ENCODE results near the gene NUDT14. TPM values are rescaled to one million over a fixed set of nuclear protein-coding genes. Genes with fewer than 3 reads are reported as not detected.

Gene NUDT14
- total and polyA plus RNA-seq, 3 experiments from 2014 or later = 6.7 to 12.4 (median 6.9) TPM

DNA sequence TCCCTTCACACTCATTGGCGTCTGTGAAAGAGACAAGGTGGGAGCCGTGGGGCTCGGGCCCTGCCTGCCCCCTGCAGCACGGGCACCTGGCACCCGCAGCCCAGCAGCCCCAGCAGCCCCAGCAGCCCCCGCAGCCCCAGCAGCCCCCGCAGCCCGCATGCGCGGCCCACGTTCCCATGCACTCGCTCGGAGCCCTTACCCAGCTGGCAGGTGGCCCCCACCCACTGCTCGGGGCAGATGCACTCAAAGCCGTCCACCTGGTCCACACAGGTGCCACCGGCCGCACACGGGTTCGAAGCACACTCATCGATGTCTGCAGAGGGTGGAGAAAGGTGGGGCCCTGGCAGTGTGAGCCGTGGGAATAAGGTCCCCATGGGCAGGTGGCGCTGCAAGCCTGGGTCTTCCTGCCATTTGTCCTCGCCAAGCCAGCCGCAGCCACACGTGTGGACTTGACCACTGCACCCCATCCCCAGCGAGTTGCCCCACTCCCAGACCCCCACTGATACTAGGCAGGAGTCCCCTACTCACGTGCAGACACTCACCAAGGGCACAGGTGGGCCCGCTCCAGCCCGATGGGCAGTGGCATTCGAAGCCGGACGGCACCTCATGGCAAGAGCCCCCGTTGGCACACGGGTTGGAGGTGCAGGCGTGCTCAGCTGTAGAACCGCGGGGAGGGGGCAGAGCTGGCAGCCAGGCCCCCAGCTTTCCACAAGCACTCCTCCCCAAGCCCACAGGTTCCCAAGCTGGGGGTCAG lies 29.9 kb downstream of the NUDT14 start:
- no peak overlapping the region for H3K27ac ChIP-seq (ENCODE audit: low read depth, low read length)
- H3K27ac Mint-ChIP-seq = no peak overlapping the region
- POLR2A ChIA-PET = no interaction called here
- H3K27me3 ChIP-seq (ENCODE audit: insufficient read depth, low read length, poor library complexity, severe bottlenecking) = no peaks in the 10 kb centered on the region
- no peaks in the 10 kb centered on the region for H3K36me3 ChIP-seq (ENCODE audit: insufficient read depth, low read length)
- no peaks in the 10 kb centered on the region for H3K9me3 ChIP-seq (ENCODE audit: low read length)
- H3K4me3 ChIP-seq (ENCODE audit: low read length) = no peak overlapping the region
- CTCF ChIA-PET = no interaction called here
- no peaks in the 10 kb centered on the region for H3K36me3 Mint-ChIP-seq
- DNase-seq = peak in 1 of 5 donors; percentile 42
- peaks cover 0 to 2% of the 10 kb centered on the region in 2 donors for H3K27me3 Mint-ChIP-seq
- H3K4me3 Mint-ChIP-seq = no peak overlapping the region
- H3K9me3 Mint-ChIP-seq = no peaks in the 10 kb centered on the region
- no peaks in the 10 kb centered on the region for H3K4me1 Mint-ChIP-seq
- H3K4me1 ChIP-seq (ENCODE audit: insufficient read depth, low read length) = no peaks in the 10 kb centered on the region

GRCh38 chr14:105150368-105151083 lies 30.6 kb downstream of the NUDT14 start:
- Histone ChIP-seq H3K4me3 (ENCODE audit: low read length) (no peak overlapping the region), H3K36me3 (ENCODE audit: insufficient read depth, low read length) (no peaks in the 10 kb centered on the region), H3K4me1 (ENCODE audit: insufficient read depth, low read length) (no peaks in the 10 kb centered on the region), H3K9me3 (ENCODE audit: low read length) (no peaks in the 10 kb centered on the region), H3K27ac (ENCODE audit: low read depth, low read length) (no peak overlapping the region), H3K27me3 (ENCODE audit: insufficient read depth, low read length, poor library complexity, severe bottlenecking) (no peaks in the 10 kb centered on the region)
- ChIA-PET CTCF (no interaction called here), POLR2A (no interaction called here)
- Mint-ChIP-seq H3K36me3 (no peaks in the 10 kb centered on the region), H3K27me3 (peaks cover 0 to 2% of the 10 kb centered on the region in 2 donors), H3K9me3 (no peaks in the 10 kb centered on the region), H3K4me1 (no peaks in the 10 kb centered on the region), H3K27ac (no peak overlapping the region), H3K4me3 (no peak overlapping the region)
- DNase-seq = peak in 1 of 5 donors; percentile 42

- CTCF ChIA-PET = no interaction called here
- POLR2A ChIA-PET = no interaction called here
- Mint-ChIP-seq H3K9me3 (no peaks in the 10 kb centered on the region), H3K4me1 (no peaks in the 10 kb centered on the region), H3K4me3 (no peak overlapping the region), H3K27me3 (peaks cover 0 to under 1% of the 10 kb centered on the region in 2 donors), H3K27ac (no peak overlapping the region), H3K36me3 (no peaks in the 10 kb centered on the region)
- no peak for DNase-seq
- Histone ChIP-seq H3K36me3 (ENCODE audit: insufficient read depth, low read length) (no peaks in the 10 kb centered on the region), H3K4me1 (ENCODE audit: insufficient read depth, low read length) (no peaks in the 10 kb centered on the region), H3K9me3 (ENCODE audit: low read length) (no peaks in the 10 kb centered on the region), H3K27ac (ENCODE audit: low read depth, low read length) (no peak overlapping the region), H3K4me3 (ENCODE audit: low read length) (no peak overlapping the region), H3K27me3 (ENCODE audit: insufficient read depth, low read length, poor library complexity, severe bottlenecking) (no peaks in the 10 kb centered on the region)
Observed at GRCh38 chr14:105150026-105150367, 31.1 kb downstream of the NUDT14 start.

- no peaks in the 10 kb centered on the region for H3K9me3 Mint-ChIP-seq
- no peaks in the 10 kb centered on the region for H3K36me3 Mint-ChIP-seq
- no peak overlapping the region for H3K4me3 ChIP-seq (ENCODE audit: low read length)
- H3K4me3 Mint-ChIP-seq = no peak overlapping the region
- no peaks in the 10 kb centered on the region for H3K36me3 ChIP-seq (ENCODE audit: insufficient read depth, low read length)
- H3K27me3 Mint-ChIP-seq = no peaks in the 10 kb centered on the region
- H3K9me3 ChIP-seq (ENCODE audit: low read length) = no peaks in the 10 kb centered on the region
- peak in 1 of 5 donors; percentile 40 for DNase-seq
- no peak overlapping the region for H3K27ac Mint-ChIP-seq
- H3K27me3 ChIP-seq (ENCODE audit: insufficient read depth, low read length, poor library complexity, severe bottlenecking) = no peaks in the 10 kb centered on the region
- CTCF ChIA-PET = no interaction called here
- no peaks in the 10 kb centered on the region for H3K4me1 Mint-ChIP-seq
- no peaks in the 10 kb centered on the region for H3K4me1 ChIP-seq (ENCODE audit: insufficient read depth, low read length)
- no peak overlapping the region for H3K27ac ChIP-seq (ENCODE audit: low read depth, low read length)
- POLR2A ChIA-PET = no interaction called here
Observed at GRCh38 chr14:105149146-105149781, 31.8 kb downstream of the NUDT14 start.

GRCh38 chr14:105148604-105149145 lies 32.4 kb downstream of the NUDT14 start:
- ChIA-PET POLR2A (no interaction called here), CTCF (no interaction called here)
- H3K4me3 Mint-ChIP-seq = no peak overlapping the region
- Histone ChIP-seq H3K36me3 (ENCODE audit: insufficient read depth, low read length) (no peaks in the 10 kb centered on the region), H3K9me3 (ENCODE audit: low read length) (no peaks in the 10 kb centered on the region), H3K4me1 (ENCODE audit: insufficient read depth, low read length) (no peaks in the 10 kb centered on the region), H3K27me3 (ENCODE audit: insufficient read depth, low read length, poor library complexity, severe bottlenecking) (no peaks in the 10 kb centered on the region), H3K4me3 (ENCODE audit: low read length) (no peak overlapping the region), H3K27ac (ENCODE audit: low read depth, low read length) (no peak overlapping the region)
- DNase-seq = peak in 1 of 5 donors; percentile 42
- H3K27ac Mint-ChIP-seq = no peak overlapping the region
- H3K36me3 Mint-ChIP-seq = no peaks in the 10 kb centered on the region
- no peaks in the 10 kb centered on the region for H3K27me3 Mint-ChIP-seq
- H3K4me1 Mint-ChIP-seq = no peaks in the 10 kb centered on the region
- H3K9me3 Mint-ChIP-seq = no peaks in the 10 kb centered on the region

DNA sequence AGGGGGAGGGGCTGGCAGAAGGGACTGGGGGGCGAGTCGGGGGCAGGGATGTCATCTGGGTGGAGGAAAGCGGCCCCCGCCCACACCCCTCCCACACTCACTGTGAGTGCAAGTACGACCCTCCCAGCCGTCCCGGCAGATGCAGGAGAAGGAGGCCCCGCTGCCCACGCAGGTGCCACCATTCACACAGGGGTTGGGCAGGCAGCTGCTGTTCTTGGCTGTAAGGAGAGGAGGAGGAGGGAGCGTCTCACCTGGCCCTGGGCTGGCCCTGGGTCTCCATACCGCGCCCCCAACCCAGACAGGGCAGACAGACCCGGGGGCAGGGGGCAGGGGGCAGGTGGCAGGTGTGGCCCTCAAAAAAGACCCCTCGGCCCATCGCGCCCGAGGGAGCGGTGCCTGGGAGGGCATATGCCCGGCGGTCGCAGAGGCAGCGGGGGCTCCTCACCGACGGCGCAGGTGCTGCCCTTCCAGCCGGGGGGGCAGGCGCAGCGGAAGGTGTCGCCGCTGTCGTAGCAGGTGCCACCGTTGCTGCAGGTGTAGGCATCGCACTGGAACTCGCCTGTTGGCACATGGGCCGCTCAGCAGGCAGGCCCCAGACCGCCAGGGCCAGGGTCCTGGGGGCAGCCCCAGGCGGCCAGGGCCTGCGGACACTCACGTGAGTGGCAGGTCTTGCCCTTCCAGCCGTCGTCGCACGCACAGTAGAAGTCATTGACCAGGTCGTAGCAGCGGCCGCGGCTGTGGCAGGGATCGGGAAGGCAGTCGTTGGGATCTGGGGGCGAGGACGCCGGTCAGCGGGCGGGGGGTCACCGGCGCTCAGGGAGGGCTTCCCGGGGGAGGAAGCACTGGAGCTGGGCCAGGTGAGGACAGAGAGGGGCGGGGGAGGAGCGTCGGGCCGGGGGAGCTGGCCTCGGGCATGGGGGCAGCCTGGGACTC lies 33.2 kb downstream of the NUDT14 start:
- Histone ChIP-seq H3K4me1 (ENCODE audit: insufficient read depth, low read length) (no peaks in the 10 kb centered on the region), H3K27ac (ENCODE audit: low read depth, low read length) (no peak overlapping the region), H3K9me3 (ENCODE audit: low read length) (no peaks in the 10 kb centered on the region), H3K27me3 (ENCODE audit: insufficient read depth, low read length, poor library complexity, severe bottlenecking) (no peaks in the 10 kb centered on the region), H3K36me3 (ENCODE audit: insufficient read depth, low read length) (no peaks in the 10 kb centered on the region), H3K4me3 (ENCODE audit: low read length) (no peak overlapping the region)
- no peaks in the 10 kb centered on the region for H3K9me3 Mint-ChIP-seq
- no peaks in the 10 kb centered on the region for H3K27me3 Mint-ChIP-seq
- H3K4me1 Mint-ChIP-seq = no peaks in the 10 kb centered on the region
- POLR2A ChIA-PET = no interaction called here
- H3K36me3 Mint-ChIP-seq = no peaks in the 10 kb centered on the region
- CTCF ChIA-PET = no interaction called here
- no peak overlapping the region for H3K27ac Mint-ChIP-seq
- no peak overlapping the region for H3K4me3 Mint-ChIP-seq
- peak in 1 of 5 donors; percentile 38 for DNase-seq

DNA sequence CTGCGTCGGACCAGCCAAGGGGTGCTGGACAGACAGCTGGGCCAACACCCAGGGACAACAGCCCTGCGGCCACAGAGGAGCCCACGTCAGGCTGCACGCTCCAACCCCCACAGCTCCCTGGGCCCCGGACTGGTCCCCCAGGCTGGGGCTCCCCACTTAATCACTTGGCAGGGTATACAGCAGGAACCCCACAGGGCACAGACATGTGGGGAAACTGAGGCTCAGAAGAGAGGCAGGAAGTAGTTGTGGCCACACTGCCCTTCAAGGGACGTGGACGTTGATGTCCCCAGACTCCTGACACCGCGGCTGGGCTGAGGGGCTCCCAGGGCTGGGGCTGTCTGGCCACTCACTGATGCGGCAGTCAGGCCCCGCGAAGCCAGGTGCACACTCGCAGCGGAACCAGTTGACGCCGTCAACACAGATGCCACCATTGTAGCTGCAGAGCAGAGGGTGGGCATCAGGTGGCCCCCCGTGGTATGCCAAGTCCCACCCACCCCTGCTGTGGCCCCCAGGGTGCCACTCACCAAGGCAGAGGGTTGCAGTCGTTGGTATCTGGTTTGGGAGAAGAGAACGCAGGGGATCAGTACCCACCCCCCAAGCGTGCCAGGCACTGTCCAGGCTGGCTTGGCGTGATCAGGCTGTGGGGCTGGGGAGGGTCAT lies 34.0 kb downstream of the NUDT14 start:
- DNase-seq = peak in 1 of 5 donors; percentile 19
- no peaks in the 10 kb centered on the region for H3K27me3 Mint-ChIP-seq
- H3K27ac Mint-ChIP-seq = no peak overlapping the region
- ChIA-PET POLR2A (no interaction called here), CTCF (no interaction called here)
- no peaks in the 10 kb centered on the region for H3K9me3 Mint-ChIP-seq
- no peak overlapping the region for H3K27ac ChIP-seq (ENCODE audit: low read depth, low read length)
- H3K4me3 Mint-ChIP-seq = no peak overlapping the region
- H3K36me3 ChIP-seq (ENCODE audit: insufficient read depth, low read length) = no peaks in the 10 kb centered on the region
- H3K36me3 Mint-ChIP-seq = no peaks in the 10 kb centered on the region
- H3K4me1 ChIP-seq (ENCODE audit: insufficient read depth, low read length) = no peaks in the 10 kb centered on the region
- H3K9me3 ChIP-seq (ENCODE audit: low read length) = no peaks in the 10 kb centered on the region
- H3K4me3 ChIP-seq (ENCODE audit: low read length) = no peak overlapping the region
- H3K4me1 Mint-ChIP-seq = no peaks in the 10 kb centered on the region
- H3K27me3 ChIP-seq (ENCODE audit: insufficient read depth, low read length, poor library complexity, severe bottlenecking) = no peaks in the 10 kb centered on the region

Measured in CD8-positive, alpha-beta memory T cell (primary cell).